IPS-18c (cell line): ENCODE results near the gene OTOP3.
A peak's percentile ranks its signal among the peaks of the same experiment; 100 is the strongest.
"Not testable (repeated sequence)": the region's sequence is repeated elsewhere in the genome, so short reads cannot be mapped to it uniquely, and the experiment has no call there.

Experiments
- H3K4me3 ChIP-seq: 2 replicates; pipeline ENCODE4 v1.7.0; 2013; ENCODE audit warnings: low read depth, mild to moderate bottlenecking, low read length, moderate library complexity; ENCODE audit not compliant: insufficient read depth
- H3K9me3 ChIP-seq: one replicate; pipeline ENCODE4 v1.6.1; 2013; ENCODE audit warnings: mild to moderate bottlenecking, low read length, moderate library complexity; ENCODE audit not compliant: control insufficient read depth, insufficient read depth

Gene OTOP3

GRCh38 chr17:74935585-74936469 is at the start of gene OTOP3:
OTOP3 (plus strand) TSS chr17:74935898; CDS start chr17:74935922, 24 bp downstream.
- peak within 1 kb of the TSS; percentile 31; the same call in 1 of the 2 replicates for H3K4me3 ChIP-seq
- no peaks in the 10 kb centered on the region for H3K9me3 ChIP-seq

- H3K4me3 ChIP-seq: no peak overlapping the region
- H3K9me3 ChIP-seq: no peaks in the 10 kb centered on the region
Observed at GRCh38 chr17:74888469-74888868, 47.2 kb upstream of the OTOP3 start.

- Histone ChIP-seq H3K4me3 (no peak overlapping the region), H3K9me3 (no peaks in the 10 kb centered on the region)
Observed at GRCh38 chr17:74890554-74890953, 45.1 kb upstream of the OTOP3 start.

- Histone ChIP-seq H3K9me3 (no peaks in the 10 kb centered on the region), H3K4me3 (no peak overlapping the region)
Observed at GRCh38 chr17:74892013-74892841, 43.5 kb upstream of the OTOP3 start.

GRCh38 chr17:74892974-74893911 is 42.5 kb upstream of the OTOP3 start, which contains the start of gene FADS6:
FADS6 (minus strand) TSS chr17:74893633; CDS start chr17:74893595, 38 bp downstream.
- no peaks in the 10 kb centered on the region for H3K9me3 ChIP-seq
- peak within 1 kb of the TSS; percentile 58 for H3K4me3 ChIP-seq

GRCh38 chr17:74893936-74894671 is 41.6 kb upstream of the OTOP3 start:
- peak overlapping the region; percentile 58 for H3K4me3 ChIP-seq
- no peaks in the 10 kb centered on the region for H3K9me3 ChIP-seq

DNA sequence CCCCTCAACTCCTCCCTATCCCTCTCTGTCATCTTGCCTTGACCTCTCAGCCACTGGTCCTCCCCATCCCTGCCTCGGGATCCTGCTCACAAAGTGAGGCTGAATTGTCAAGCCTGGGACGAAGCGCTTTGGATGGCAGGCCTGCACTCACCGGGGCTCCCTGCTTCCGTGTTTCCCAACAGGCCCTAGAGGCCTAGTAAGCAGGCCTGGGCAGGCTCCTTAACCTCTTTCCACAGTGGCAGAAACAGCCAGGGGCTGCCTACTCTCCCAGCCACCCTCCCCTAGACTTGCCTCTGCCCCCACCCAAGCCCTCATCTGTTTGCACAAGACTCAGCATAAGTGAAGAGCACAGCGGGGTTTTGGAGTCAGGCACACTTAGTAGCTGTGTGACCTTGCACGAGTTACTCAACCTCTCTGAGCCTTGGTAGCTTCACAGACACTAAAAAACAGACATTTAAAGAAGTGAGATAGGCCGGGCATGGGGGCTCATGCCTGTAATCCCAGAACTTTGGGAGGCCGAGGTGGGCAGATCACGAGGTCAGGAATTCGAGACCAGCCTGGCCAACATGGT is 37.2 kb upstream of the OTOP3 start:
- Histone ChIP-seq H3K9me3 (no peaks in the 10 kb centered on the region), H3K4me3 (no peak overlapping the region)

DNA sequence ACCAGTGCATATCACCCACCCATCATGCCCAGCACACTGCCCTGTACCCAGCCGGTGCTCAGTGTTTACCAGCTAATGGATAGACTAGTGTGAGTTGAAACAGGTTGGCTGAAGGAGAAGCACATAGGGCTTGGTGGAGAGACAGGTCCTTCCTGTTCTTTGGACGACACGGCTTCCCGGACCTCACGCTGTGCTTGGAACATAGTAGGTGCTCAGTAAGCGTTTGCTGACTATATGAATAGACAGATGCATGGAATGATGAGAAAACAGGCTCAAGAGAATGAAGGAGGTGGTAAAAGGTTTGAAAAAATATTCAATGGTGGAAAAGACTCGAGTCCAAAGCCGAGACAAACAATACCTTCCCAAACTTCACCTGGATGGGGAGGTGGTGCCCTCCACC is 35.5 kb upstream of the OTOP3 start:
- H3K9me3 ChIP-seq: no peaks in the 10 kb centered on the region
- H3K4me3 ChIP-seq: no peak overlapping the region

DNA sequence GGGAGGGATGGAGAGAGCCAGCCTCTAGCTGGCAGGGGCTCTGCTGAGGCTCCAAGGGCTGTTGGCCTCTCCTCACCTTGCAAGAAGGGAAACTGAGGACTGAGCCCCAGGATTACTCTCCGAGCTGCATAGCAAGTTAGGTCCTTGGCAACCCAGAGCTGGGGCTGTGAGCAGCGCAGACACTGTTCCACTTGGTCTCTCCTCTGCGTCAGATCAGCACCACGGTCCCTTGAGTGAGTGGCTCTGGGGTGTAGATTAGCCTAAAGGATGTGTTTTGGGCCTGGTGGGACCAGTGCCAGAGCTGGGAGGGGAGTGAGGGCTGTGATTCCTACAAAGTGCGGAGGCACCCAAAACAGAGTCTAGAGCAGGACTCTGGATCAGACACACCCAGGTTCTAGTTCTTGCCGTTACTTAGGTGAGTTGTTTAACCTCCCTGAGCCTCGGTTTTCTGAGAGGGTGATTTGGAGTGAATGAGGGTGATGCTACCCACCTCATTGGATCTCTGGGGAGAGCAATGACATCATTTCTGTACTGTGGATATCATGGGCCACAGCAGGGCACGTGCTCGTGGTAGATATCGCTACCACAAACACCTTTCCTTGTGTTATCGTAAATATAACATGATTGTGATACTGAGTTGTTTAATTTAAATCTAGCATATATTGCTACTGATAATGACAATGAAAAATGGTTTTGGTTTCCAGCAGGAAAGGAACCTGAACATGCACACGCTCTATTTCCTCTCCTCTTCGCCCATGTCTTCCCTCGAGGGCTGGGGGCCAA is 34.2 kb upstream of the OTOP3 start:
- no peak overlapping the region for H3K4me3 ChIP-seq
- no peaks in the 10 kb centered on the region for H3K9me3 ChIP-seq

- Histone ChIP-seq H3K9me3 (no peaks in the 10 kb centered on the region), H3K4me3 (no peak overlapping the region)
Observed at GRCh38 chr17:74903034-74903433, 32.7 kb upstream of the OTOP3 start.

- Histone ChIP-seq H3K4me3 (no peak overlapping the region), H3K9me3 (no peaks in the 10 kb centered on the region)
Observed at GRCh38 chr17:74903671-74904070, 32.0 kb upstream of the OTOP3 start.

GRCh38 chr17:74904687-74905409 is 30.9 kb upstream of the OTOP3 start:
- no peak overlapping the region for H3K4me3 ChIP-seq
- H3K9me3 ChIP-seq: no peaks in the 10 kb centered on the region

- H3K4me3 ChIP-seq, H3K9me3 ChIP-seq: not testable (repeated sequence)
Observed at GRCh38 chr17:74906214-74906793, 29.4 kb upstream of the OTOP3 start.

DNA sequence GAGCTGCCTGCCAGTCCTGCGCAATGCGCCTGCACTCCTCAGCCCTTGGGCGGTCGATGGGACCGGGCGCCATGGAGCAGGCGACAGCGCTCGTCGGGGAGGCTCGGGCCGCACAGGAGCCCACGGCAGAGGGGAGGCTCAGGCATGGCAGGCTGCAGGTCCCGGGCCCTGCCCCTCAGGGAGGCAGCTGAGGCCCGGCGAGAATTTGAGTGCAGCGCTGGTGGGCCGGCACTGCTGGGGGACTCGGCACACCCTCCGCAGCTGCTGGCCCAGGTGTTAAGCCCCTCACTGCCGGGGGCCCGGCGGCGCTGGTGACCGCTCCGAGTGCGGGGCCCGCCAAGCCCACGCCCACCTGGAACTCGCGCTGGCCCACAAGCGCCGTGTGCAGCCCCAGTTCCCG is 28.7 kb upstream of the OTOP3 start:
- H3K4me3 ChIP-seq: no peak overlapping the region
- no peaks in the 10 kb centered on the region for H3K9me3 ChIP-seq

DNA sequence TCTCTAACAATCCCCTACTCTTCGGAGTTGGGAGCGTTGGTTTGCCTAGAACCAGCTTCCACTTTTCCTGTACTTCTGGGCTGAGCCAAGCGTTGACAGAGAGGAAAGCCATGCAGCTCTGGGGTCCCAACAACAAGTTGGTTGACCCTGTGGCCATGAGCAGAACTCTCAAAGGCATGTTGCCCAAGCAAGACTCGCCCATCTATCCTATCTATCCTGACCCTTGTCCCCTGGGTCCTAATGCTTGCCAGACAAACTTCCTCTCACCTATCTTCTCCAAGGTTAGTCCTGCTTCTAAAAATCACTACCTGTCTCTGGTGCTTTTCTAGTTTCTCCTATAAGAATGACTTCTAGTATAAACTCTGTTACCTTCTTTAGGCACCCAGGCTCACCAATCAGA is 26.6 kb upstream of the OTOP3 start:
- H3K4me3 ChIP-seq, H3K9me3 ChIP-seq: not testable (repeated sequence)
